HG02885 (cell line): ENCODE measurements around the gene NXF2.
"Not testable (repeated sequence)": the region's sequence is repeated elsewhere in the genome, so short reads cannot be mapped to it uniquely, and the experiment has no call there.

Experiments used
- ATAC-seq: cut with Tn5 transposase; IDR thresholded peaks from one replicate; pipeline ENCODE4 v1.9.1; 2021; ENCODE audit warnings: mild to moderate bottlenecking; ENCODE audit not compliant: unreplicated experiment, poor library complexity

NXF2 gene

GRCh38 chrX:102246893-102247292 is at the start of gene NXF2:
Gene NXF2 (plus strand): TSS chrX:102247167. CDS start chrX:102307079, 59,912 bp downstream.
- ATAC-seq, result not testable (repeated sequence)

- ATAC-seq, result not testable (repeated sequence)
Measured at GRCh38 chrX:102207940-102208339, 39.0 kb upstream of the NXF2 start.

- not testable (repeated sequence) for ATAC-seq
Measured at GRCh38 chrX:102214986-102215385, 32.0 kb upstream of the NXF2 start, which contains the start of gene TCP11X1. Gene TCP11X1 (plus strand): TSS chrX:102215301.

- peak; percentile 57 for ATAC-seq
Measured at GRCh38 chrX:102216497-102216896, 30.5 kb upstream of the NXF2 start.

- not testable (repeated sequence) for ATAC-seq
Measured at GRCh38 chrX:102235678-102236077, 11.3 kb upstream of the NXF2 start.

- ATAC-seq, result not testable (repeated sequence)
Measured at GRCh38 chrX:102240265-102240664, 6.7 kb upstream of the NXF2 start.

- ATAC-seq, result not testable (repeated sequence)
Measured at GRCh38 chrX:102272231-102272630, 25.3 kb downstream of the NXF2 start.

GRCh38 chrX:102338162-102338561 is 91.2 kb downstream of the NXF2 start:
- ATAC-seq, result no peak

GRCh38 chrX:102339312-102340298 is 92.6 kb downstream of the NXF2 start:
- ATAC-seq, result no peak

- no peak for ATAC-seq
Measured at GRCh38 chrX:102341867-102342266, 94.9 kb downstream of the NXF2 start.

GRCh38 chrX:102345916-102346315 is 98.9 kb downstream of the NXF2 start:
- peak; percentile 74 for ATAC-seq
